Stimulated activated CD4-positive, alpha-beta T cell treated with anti-CD3 and anti-CD28 coated beads, Interleukin-4, amount 100 ng/mL, for 24 hours (primary cell): Measurements from ENCODE around the gene SNED1.

Experiments
- DNase-seq: peaks from one replicate; pipeline ENCODE4 v3.0.0-alpha.2; 2020

Gene SNED1

GRCh38 chr2:240997856-240998705 is at the start of gene SNED1:
Gene SNED1 (plus strand): TSS chr2:240998618. CDS start chr2:240998838, 220 bp downstream.
- peak; percentile 40 for DNase-seq

- no peak for DNase-seq
Measured at GRCh38 chr2:240948905-240949790, 49.3 kb upstream of the SNED1 start.

GRCh38 chr2:240949791-240950705 is 48.4 kb upstream of the SNED1 start:
- DNase-seq: no peak

- no peak for DNase-seq
Measured at GRCh38 chr2:240951045-240951594, 47.3 kb upstream of the SNED1 start.

GRCh38 chr2:240952496-240953246 is 45.7 kb upstream of the SNED1 start:
- DNase-seq: no peak

- no peak for DNase-seq
Measured at GRCh38 chr2:240953426-240954410, 44.7 kb upstream of the SNED1 start.

GRCh38 chr2:240954436-240955305 is 43.7 kb upstream of the SNED1 start:
- DNase-seq: no peak

GRCh38 chr2:240955306-240956170 is 42.9 kb upstream of the SNED1 start:
- no peak for DNase-seq

- no peak for DNase-seq
Measured at GRCh38 chr2:240956171-240956934, 42.1 kb upstream of the SNED1 start.

GRCh38 chr2:240956935-240957655 is 41.3 kb upstream of the SNED1 start:
- DNase-seq: no peak

GRCh38 chr2:240957656-240958365 is 40.6 kb upstream of the SNED1 start:
- DNase-seq: no peak

- DNase-seq: no peak
Measured at GRCh38 chr2:240958366-240959213, 39.8 kb upstream of the SNED1 start.

- no peak for DNase-seq
Measured at GRCh38 chr2:240959214-240959940, 39.0 kb upstream of the SNED1 start.

GRCh38 chr2:240959941-240960308 is 38.5 kb upstream of the SNED1 start:
- no peak for DNase-seq
